ENCODE measurements around the gene FOXP1.

FOXP1 gene

GRCh38 chr3:71139496-71139895 lies 444.0 kb downstream of the FOXP1 start:
- Histone ChIP-seq H3F3A (ENCODE audit: control insufficient read depth, insufficient read depth) (no peaks in the 10 kb centered on the region), H3K4me1 (ENCODE audit: control insufficient read depth, low read length) (0 out of 2 replicates have a peak, but pooled peaks cover 6% of the 10 kb centered on the region), H3K9me2 (replicated peaks; ENCODE audit: control insufficient read depth, low read length) (no peaks in the 10 kb centered on the region), H3K27ac (ENCODE audit: low read depth, low read length) (no peak overlapping the region), H3K4me2 (ENCODE audit: low read length) (no peak overlapping the region), H3K36me3 (ENCODE audit: control insufficient read depth, low read length) (0 out of 2 replicates have a peak, but pooled peaks cover 2% of the 10 kb centered on the region), H3K27me3 (ENCODE audit: control insufficient read depth, low read length) (no peaks in the 10 kb centered on the region), H3K9me3 (ENCODE audit: control insufficient read depth, insufficient read depth, low read length) (no peaks in the 10 kb centered on the region), H3K4me3 (ENCODE audit: low read length) (no peak overlapping the region), H4K20me1 (ENCODE audit: control insufficient read depth, insufficient read depth, low read depth, low read length) (no peaks in the 10 kb centered on the region), H3K79me2 (ENCODE audit: control insufficient read depth, low read length) (no peaks in the 10 kb centered on the region)
- TF ChIP-seq EZH2phosphoT487 (IDR thresholded peaks at IDR 0.05; ENCODE audit: borderline replicate concordance, low read length) (no peak), CTCF (IDR thresholded peaks at IDR 0.05; ENCODE audit: low read depth, low read length, poor library complexity, severe bottlenecking) (no peak)

GRCh38 chr3:71138410-71138809 lies 445.1 kb downstream of the FOXP1 start:
- no peaks in the 10 kb centered on the region for H3K9me2 ChIP-seq (replicated peaks; ENCODE audit: control insufficient read depth, low read length)
- no peak overlapping the region for H3K27ac ChIP-seq (ENCODE audit: low read depth, low read length)
- H3K9me3 ChIP-seq (ENCODE audit: control insufficient read depth, insufficient read depth, low read length) = no peaks in the 10 kb centered on the region
- no peaks in the 10 kb centered on the region for H4K20me1 ChIP-seq (ENCODE audit: control insufficient read depth, insufficient read depth, low read depth, low read length)
- H3K4me1 ChIP-seq (ENCODE audit: control insufficient read depth, low read length) = 0 out of 2 replicates have a peak, but pooled peaks cover 6% of the 10 kb centered on the region
- H3K4me3 ChIP-seq (ENCODE audit: low read length) = no peak overlapping the region
- no peaks in the 10 kb centered on the region for H3K79me2 ChIP-seq (ENCODE audit: control insufficient read depth, low read length)
- 0 out of 2 replicates have a peak, but pooled peaks cover 2% of the 10 kb centered on the region for H3K36me3 ChIP-seq (ENCODE audit: control insufficient read depth, low read length)
- no peak overlapping the region for H3K4me2 ChIP-seq (ENCODE audit: low read length)
- no peaks in the 10 kb centered on the region; the same call in 1 of the 2 replicates for H3F3A ChIP-seq (ENCODE audit: control insufficient read depth, insufficient read depth)
- H3K27me3 ChIP-seq (ENCODE audit: control insufficient read depth, low read length) = no peaks in the 10 kb centered on the region
- TF ChIP-seq CTCF (IDR thresholded peaks at IDR 0.05; ENCODE audit: low read depth, low read length, poor library complexity, severe bottlenecking) (no peak), EZH2phosphoT487 (IDR thresholded peaks at IDR 0.05; ENCODE audit: borderline replicate concordance, low read length) (no peak)

- Histone ChIP-seq H3K4me1 (ENCODE audit: control insufficient read depth, low read length) (peaks cover 12% of the 10 kb centered on the region), H3K4me2 (ENCODE audit: low read length) (no peak overlapping the region), H3K4me3 (ENCODE audit: low read length) (no peak overlapping the region), H3K79me2 (ENCODE audit: control insufficient read depth, low read length) (no peaks in the 10 kb centered on the region), H3K27ac (ENCODE audit: low read depth, low read length) (no peak overlapping the region), H4K20me1 (ENCODE audit: control insufficient read depth, insufficient read depth, low read depth, low read length) (no peaks in the 10 kb centered on the region), H3F3A (ENCODE audit: control insufficient read depth, insufficient read depth) (no peaks in the 10 kb centered on the region; the same call in 1 of the 2 replicates), H3K36me3 (ENCODE audit: control insufficient read depth, low read length) (no peaks in the 10 kb centered on the region), H3K9me2 (replicated peaks; ENCODE audit: control insufficient read depth, low read length) (no peaks in the 10 kb centered on the region), H3K9me3 (ENCODE audit: control insufficient read depth, insufficient read depth, low read length) (no peaks in the 10 kb centered on the region), H3K27me3 (ENCODE audit: control insufficient read depth, low read length) (no peaks in the 10 kb centered on the region)
- TF ChIP-seq EZH2phosphoT487 (IDR thresholded peaks at IDR 0.05; ENCODE audit: borderline replicate concordance, low read length) (no peak), CTCF (IDR thresholded peaks at IDR 0.05; ENCODE audit: low read depth, low read length, poor library complexity, severe bottlenecking) (no peak)
These were observed 447.3 kb downstream of the FOXP1 start for GRCh38 chr3:71136276-71136675.
